ENCODE data around the gene TBCE.

- TF ChIP-seq CTCF (IDR thresholded peaks at IDR 0.05) (no peak), EP300 (IDR thresholded peaks at IDR 0.05) (no peak), POLR2A (IDR thresholded peaks at IDR 0.05) (no peak)
These were observed 75.7 kb downstream of the TBCE start for GRCh38 chr1:235442788-235443429.
